Omental fat pad (tissue), 4 donors: Measurements from ENCODE around the gene CKS1B. TPM values are rescaled to one million over a fixed set of nuclear protein-coding genes. Genes with fewer than 3 reads are reported as not detected.

ENCODE experiments used
- ATAC-seq: fragments of 150-250 bp; one replicate; pipeline ENCODE4 v1.9.1; 2016; ENCODE audit warnings: mild to moderate bottlenecking, moderate library complexity; ENCODE audit not compliant: low FRiP score
- DNase-seq: peaks from one replicate; pipeline ENCODE4 v3.0.0-alpha.2; 2019; ENCODE audit warnings: low spot score
- CTCF ChIP-seq, 3 donors: fragments of 450-650 bp; IDR thresholded peaks; one replicate each; pipeline ENCODE4 v1.5.1; 2016 to 2017; ENCODE audit warnings: antibody characterized with exemption in 3 of 3, mild to moderate bottlenecking in 3 of 3, moderate library complexity in 2 of 3
- total RNA-seq, 4 donors: library from RNA; depleted of rRNA; stranded (reverse); fragments of >200 nt; gene quantifications; one replicate each; pipeline ENCODE4 v1.1.0, GENCODE V29; 2016

Gene CKS1B
- 10 to 100 TPM; 34.0 to 72.8 (median 43.2) TPM for total RNA-seq

- no peak for TF ChIP-seq CTCF (IDR thresholded peaks at IDR 0.05)
- ATAC-seq: peak; percentile 84
- peak; percentile 98 for DNase-seq
Observed at GRCh38 chr1:154974102-154974807, at the start of gene CKS1B. CKS1B (plus strand) TSS chr1:154974681; CDS start chr1:154974746, 65 bp downstream.

- no peak for DNase-seq
- TF ChIP-seq CTCF (IDR thresholded peaks at IDR 0.05): no peak
- no peak for ATAC-seq
Observed at GRCh38 chr1:154925335-154926170, 48.9 kb upstream of the CKS1B start.

GRCh38 chr1:154926201-154926600, 48.3 kb upstream of the CKS1B start:
- TF ChIP-seq CTCF (IDR thresholded peaks at IDR 0.05): no peak

GRCh38 chr1:154931940-154932487, 42.5 kb upstream of the CKS1B start:
- ATAC-seq: no peak
- no peak for TF ChIP-seq CTCF (IDR thresholded peaks at IDR 0.05)
- DNase-seq: no peak

More at GRCh38 chr1:154926201-154926600, 48.3 kb upstream of the CKS1B start:
- DNase-seq (no peak), ATAC-seq (no peak)

- DNase-seq: no peak
- no peak for ATAC-seq
- no peak for TF ChIP-seq CTCF (IDR thresholded peaks at IDR 0.05)
Observed at GRCh38 chr1:154934358-154934948, 40.0 kb upstream of the CKS1B start.

- no peak for ATAC-seq
- TF ChIP-seq CTCF (IDR thresholded peaks at IDR 0.05): no peak
- no peak for DNase-seq
Observed at GRCh38 chr1:154935749-154936554, 38.5 kb upstream of the CKS1B start.
